ENCODE data around the gene ZGRF1.

The ZGRF1 gene

GRCh38 chr4:112652216-112652615, 15.5 kb upstream of the ZGRF1 start:
- Histone ChIP-seq H3K4me1 (ENCODE audit: low read length) (no peaks in the 10 kb centered on the region), H3K36me3 (replicated peaks; ENCODE audit: insufficient read depth, low read length) (peaks cover 15% of the 10 kb centered on the region), H3K27me3 (replicated peaks; ENCODE audit: insufficient read depth, low read length) (no peaks in the 10 kb centered on the region), H3K9ac (ENCODE audit: low read length) (no peak overlapping the region), H3K79me2 (ENCODE audit: low read length) (no peaks in the 10 kb centered on the region), H3K27ac (ENCODE audit: low read length) (no peak overlapping the region), H4K20me1 (ENCODE audit: insufficient read depth, low read length) (no peaks in the 10 kb centered on the region), H2AFZ (ENCODE audit: low read length) (no peak overlapping the region), H3K4me3 (ENCODE audit: low read length) (no peak overlapping the region), H3K9me2 (replicated peaks; ENCODE audit: insufficient read depth, low read length) (no peaks in the 10 kb centered on the region), H3K4me2 (ENCODE audit: low read depth, low read length) (no peak overlapping the region), H3F3A (ENCODE audit: insufficient read depth, low read length) (no peaks in the 10 kb centered on the region), H3K9me3 (replicated peaks; ENCODE audit: insufficient read depth, low read length) (no peaks in the 10 kb centered on the region)
- no peak for DNase-seq
- no peak for TF ChIP-seq EZH2phosphoT487 (IDR thresholded peaks at IDR 0.05; ENCODE audit: low read length)
- no peak for TF ChIP-seq EZH2 (optimal IDR thresholded peaks at IDR 0.05; ENCODE audit: low read depth, low read length)
- no peak for TF ChIP-seq CTCF (IDR thresholded peaks at IDR 0.05; ENCODE audit: low read length)

- Histone ChIP-seq H3K4me3 (ENCODE audit: low read length) (no peak overlapping the region), H3K9ac (ENCODE audit: low read length) (no peak overlapping the region), H3K36me3 (replicated peaks; ENCODE audit: insufficient read depth, low read length) (peaks cover 15% of the 10 kb centered on the region)
Measured at GRCh38 chr4:112651641-112652040, 14.9 kb upstream of the ZGRF1 start.

GRCh38 chr4:112650332-112650731, 13.6 kb upstream of the ZGRF1 start:
- H3K9ac ChIP-seq (ENCODE audit: low read length), result no peak overlapping the region

More at GRCh38 chr4:112651641-112652040, 14.9 kb upstream of the ZGRF1 start:
- Histone ChIP-seq H3K27me3 (replicated peaks; ENCODE audit: insufficient read depth, low read length) (no peaks in the 10 kb centered on the region), H3K79me2 (ENCODE audit: low read length) (no peaks in the 10 kb centered on the region), H3K4me2 (ENCODE audit: low read depth, low read length) (no peak overlapping the region), H2AFZ (ENCODE audit: low read length) (no peak overlapping the region), H3K4me1 (ENCODE audit: low read length) (no peaks in the 10 kb centered on the region), H3K9me3 (replicated peaks; ENCODE audit: insufficient read depth, low read length) (no peaks in the 10 kb centered on the region), H3F3A (ENCODE audit: insufficient read depth, low read length) (no peaks in the 10 kb centered on the region), H3K27ac (ENCODE audit: low read length) (no peak overlapping the region), H3K9me2 (replicated peaks; ENCODE audit: insufficient read depth, low read length) (no peaks in the 10 kb centered on the region), H4K20me1 (ENCODE audit: insufficient read depth, low read length) (no peaks in the 10 kb centered on the region)
- no peak for TF ChIP-seq EZH2 (optimal IDR thresholded peaks at IDR 0.05; ENCODE audit: low read depth, low read length)
- DNase-seq, result no peak

More at GRCh38 chr4:112650332-112650731, 13.6 kb upstream of the ZGRF1 start:
- H3K9me2 ChIP-seq (replicated peaks; ENCODE audit: insufficient read depth, low read length), result no peaks in the 10 kb centered on the region
- H3K4me1 ChIP-seq (ENCODE audit: low read length), result no peaks in the 10 kb centered on the region
- H3K27ac ChIP-seq (ENCODE audit: low read length), result no peak overlapping the region
- H3K4me3 ChIP-seq (ENCODE audit: low read length), result no peak overlapping the region
- no peaks in the 10 kb centered on the region for H3F3A ChIP-seq (ENCODE audit: insufficient read depth, low read length)
- H3K79me2 ChIP-seq (ENCODE audit: low read length), result no peaks in the 10 kb centered on the region
- no peaks in the 10 kb centered on the region for H3K9me3 ChIP-seq (replicated peaks; ENCODE audit: insufficient read depth, low read length)
- H3K4me2 ChIP-seq (ENCODE audit: low read depth, low read length), result no peak overlapping the region
- H4K20me1 ChIP-seq (ENCODE audit: insufficient read depth, low read length), result no peaks in the 10 kb centered on the region
- H3K36me3 ChIP-seq (replicated peaks; ENCODE audit: insufficient read depth, low read length), result peaks cover 15% of the 10 kb centered on the region
- DNase-seq, result no peak
- H2AFZ ChIP-seq (ENCODE audit: low read length), result no peak overlapping the region
- no peaks in the 10 kb centered on the region for H3K27me3 ChIP-seq (replicated peaks; ENCODE audit: insufficient read depth, low read length)
- TF ChIP-seq CTCF (IDR thresholded peaks at IDR 0.05; ENCODE audit: low read length) (no peak), EZH2phosphoT487 (IDR thresholded peaks at IDR 0.05; ENCODE audit: low read length) (no peak), EZH2 (optimal IDR thresholded peaks at IDR 0.05; ENCODE audit: low read depth, low read length) (no peak)
